Upper lobe of left lung (tissue), 6 donors: Measurements from ENCODE around the gene CIZ1. TPM values are rescaled to one million over a fixed set of nuclear protein-coding genes. Genes with fewer than 3 reads are reported as not detected.
A peak's percentile ranks its signal among the peaks of the same experiment; 100 is the strongest.
"Not testable (repeated sequence)": the region's sequence is repeated elsewhere in the genome, so short reads cannot be mapped to it uniquely, and the experiment has no call there.

Experiments used
- ATAC-seq, 2 donors: fragments of 200-7000 bp; cut with Tn5 transposase; one replicate each; pipeline ENCODE4 v1.9.1; 2022; ENCODE audit warnings: mild to moderate bottlenecking in 2 of 2, moderate library complexity in 2 of 2; ENCODE audit not compliant: low FRiP score in 2 of 2
- DNase-seq, 2 donors: peaks; one replicate each; pipeline ENCODE4 v3.0.0-alpha.2; 2019 to 2020
- H3K27ac ChIP-seq, 4 donors: fragments of 200-600 bp; sonication (generic); one replicate each; pipeline ENCODE4 v1.5.1; 2016 to 2019
- H3K27me3 ChIP-seq, 4 donors: fragments of 200-600 bp; sonication (generic); one replicate each; pipeline ENCODE4 v1.5.1; 2017 to 2019
- H3K36me3 ChIP-seq, 4 donors: fragments of 200-600 bp; sonication (generic); one replicate each; pipeline ENCODE4 v1.5.1; 2016 to 2019
- H3K4me1 ChIP-seq, 4 donors: fragments of 200-600 bp; sonication (generic); one replicate each; pipeline ENCODE4 v1.5.1; 2018 to 2019
- H3K4me3 ChIP-seq, 4 donors: fragments of 200-600 bp; sonication (generic); one replicate each; pipeline ENCODE4 v1.5.1; 2017 to 2019; ENCODE audit warnings: mild to moderate bottlenecking in 2 of 4, moderate library complexity in 1 of 4
- H3K9me3 ChIP-seq, 4 donors: fragments of 200-600 bp; sonication (generic); one replicate each; pipeline ENCODE4 v1.5.1; 2018 to 2019
- EP300 ChIP-seq, 4 donors: sonication (generic); formaldehyde crosslinking; IDR thresholded peaks; one replicate each; pipeline ENCODE4 v1.5.1; 2017; ENCODE audit warnings: antibody characterized with exemption in 4 of 4, control low read depth in 2 of 4
- POLR2A ChIP-seq, 4 donors: fragments of 450-650 bp; IDR thresholded peaks; one replicate each; pipeline ENCODE4 v1.5.1; 2016 to 2017; ENCODE audit warnings: antibody characterized with exemption in 4 of 4, mild to moderate bottlenecking in 2 of 4
- POLR2AphosphoS5 ChIP-seq, 2 donors: sonication (generic); formaldehyde crosslinking; IDR thresholded peaks; one replicate each; pipeline ENCODE4 v1.5.1; 2017; ENCODE audit warnings: antibody characterized with exemption in 2 of 2
- WGBS, 2 donors: methylation state at CpG; one replicate each; pipeline ENCODE4 v1.1.5; 2017 to 2018; 5-methylcytosine and 5-hydroxymethylcytosine counted together
- total RNA-seq, 6 donors: library from RNA; depleted of rRNA in 4 of 6; stranded (reverse); fragments of >200 nt in 4 of 6; gene quantifications; one replicate each; pipeline versions ENCODE4 v1.1.0 to v1.2.1, GENCODE V29; 2016 to 2021
- TF ChIP-seq, protein P1 (sequence below), 6 experiments: fragments of 450-650 bp in 4 of 6; fragments of 200-600 bp in 2 of 6; sonication (generic) in 2 of 6; IDR thresholded peaks; one replicate each; pipeline ENCODE4 v1.5.1; 2016 to 2019; ENCODE audit warnings: antibody characterized with exemption in 6 of 6
- donor health status: DM: no; HTN: no; CAD: no; lungs with moderate emphysema.
- donor health status: DM: no; HTN: yes; CAD: no; lungs with severe emphysema.

The CIZ1 gene
- total RNA-seq, 6 donors from 2014 or later: 53.4 to 136 (median 95.5) TPM

DNA sequence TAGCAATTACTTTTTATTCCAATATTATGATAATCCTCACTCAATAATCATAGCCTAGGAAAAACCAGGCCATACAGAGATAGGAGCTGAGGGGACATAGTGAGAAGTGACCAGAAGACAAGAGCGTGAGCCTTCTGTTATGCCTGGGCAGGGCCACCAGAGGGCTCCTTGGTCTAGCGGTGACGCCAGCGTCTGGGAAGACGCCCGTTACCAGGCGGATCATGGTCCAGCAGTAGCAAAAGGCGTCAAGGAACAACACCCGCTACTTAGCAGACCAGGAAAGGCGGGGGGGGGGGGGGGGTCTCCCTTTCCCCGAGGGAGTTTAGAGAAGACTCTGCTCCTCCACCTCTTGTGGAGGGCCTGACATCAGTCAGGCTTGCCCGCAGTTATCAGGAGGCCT lies 9.9 kb downstream of the CIZ1 start:
- peaks cover 29 to 85% (median 70%) of the 10 kb centered on the region in 4 donors for H3K36me3 ChIP-seq

DNA sequence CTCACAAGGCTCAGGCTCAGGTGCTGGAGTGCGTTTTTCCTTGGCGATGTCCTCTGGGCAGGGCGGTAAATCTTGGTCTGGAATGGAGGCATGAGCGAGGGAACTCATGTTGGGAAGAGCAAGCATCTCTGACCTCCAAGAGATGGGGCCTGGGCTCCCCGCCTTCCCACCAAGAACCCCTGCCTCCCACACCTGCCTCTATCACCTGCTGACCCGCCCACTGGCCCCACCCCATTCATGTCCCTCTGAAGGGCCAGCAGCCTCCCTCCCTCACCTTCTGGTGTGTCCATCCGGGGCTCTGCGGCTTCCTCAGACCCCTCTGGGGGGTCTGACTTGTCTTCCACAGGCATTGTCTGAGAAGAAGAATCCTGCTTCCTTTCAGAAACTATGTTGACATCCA lies 10.9 kb downstream of the CIZ1 start:
- H3K9me3 ChIP-seq: no peaks in the 10 kb centered on the region
- 93 to 96% methylated on average over 3 to 8 of the region's 8 CpGs for WGBS, 2 donors
- ATAC-seq: no peak
- H3K4me3 ChIP-seq: no peak overlapping the region
- no peaks in the 10 kb centered on the region for H3K27me3 ChIP-seq
- H3K4me1 ChIP-seq: no peaks in the 10 kb centered on the region
- TF ChIP-seq, protein P1, sequence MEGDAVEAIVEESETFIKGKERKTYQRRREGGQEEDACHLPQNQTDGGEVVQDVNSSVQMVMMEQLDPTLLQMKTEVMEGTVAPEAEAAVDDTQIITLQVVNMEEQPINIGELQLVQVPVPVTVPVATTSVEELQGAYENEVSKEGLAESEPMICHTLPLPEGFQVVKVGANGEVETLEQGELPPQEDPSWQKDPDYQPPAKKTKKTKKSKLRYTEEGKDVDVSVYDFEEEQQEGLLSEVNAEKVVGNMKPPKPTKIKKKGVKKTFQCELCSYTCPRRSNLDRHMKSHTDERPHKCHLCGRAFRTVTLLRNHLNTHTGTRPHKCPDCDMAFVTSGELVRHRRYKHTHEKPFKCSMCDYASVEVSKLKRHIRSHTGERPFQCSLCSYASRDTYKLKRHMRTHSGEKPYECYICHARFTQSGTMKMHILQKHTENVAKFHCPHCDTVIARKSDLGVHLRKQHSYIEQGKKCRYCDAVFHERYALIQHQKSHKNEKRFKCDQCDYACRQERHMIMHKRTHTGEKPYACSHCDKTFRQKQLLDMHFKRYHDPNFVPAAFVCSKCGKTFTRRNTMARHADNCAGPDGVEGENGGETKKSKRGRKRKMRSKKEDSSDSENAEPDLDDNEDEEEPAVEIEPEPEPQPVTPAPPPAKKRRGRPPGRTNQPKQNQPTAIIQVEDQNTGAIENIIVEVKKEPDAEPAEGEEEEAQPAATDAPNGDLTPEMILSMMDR (IDR thresholded peaks at IDR 0.05): no peak
- TF ChIP-seq POLR2A (IDR thresholded peaks at IDR 0.05) (no peak), EP300 (IDR thresholded peaks at IDR 0.05) (no peak), POLR2AphosphoS5 (IDR thresholded peaks at IDR 0.05) (no peak)
- peaks cover 28 to 85% (median 74%) of the 10 kb centered on the region in 4 donors for H3K36me3 ChIP-seq
- no peak overlapping the region for H3K27ac ChIP-seq
- no peak for DNase-seq

More for the DNA sequence above, 9.9 kb downstream of the CIZ1 start:
- not testable (repeated sequence) for H3K4me1 ChIP-seq, H3K27me3 ChIP-seq, H3K9me3 ChIP-seq, H3K4me3 ChIP-seq, H3K27ac ChIP-seq, DNase-seq, ATAC-seq
- TF ChIP-seq, protein P1 (IDR thresholded peaks at IDR 0.05): peak in 3 of 6 experiments; percentile 19 to 50 (median 43)
- WGBS, 2 donors: 49 to 89% methylated on average over 10 to 12 of the region's 12 CpGs

DNA sequence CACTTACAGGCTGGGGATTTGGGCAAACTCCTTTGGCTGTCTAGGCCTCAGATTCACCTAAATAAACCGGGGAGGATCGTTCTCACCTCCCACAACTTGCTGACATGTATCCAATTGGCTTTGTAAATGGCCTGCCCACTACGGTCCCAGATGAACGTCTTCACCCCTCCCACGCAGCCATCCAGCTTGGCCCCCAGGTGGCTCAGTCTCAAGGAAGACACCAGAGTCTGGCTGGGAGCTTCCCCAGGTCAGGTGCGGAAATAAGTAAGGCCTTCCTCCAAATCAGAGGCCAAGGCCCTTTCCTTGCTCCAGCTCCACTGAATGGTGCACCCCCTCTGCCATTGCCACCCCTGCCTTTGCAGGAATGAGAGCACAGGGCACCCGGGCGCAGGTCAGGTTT lies 11.4 kb downstream of the CIZ1 start:
- Histone ChIP-seq H3K27me3 (no peaks in the 10 kb centered on the region), H3K36me3 (peaks cover 27 to 85% (median 70%) of the 10 kb centered on the region in 4 donors), H3K9me3 (no peaks in the 10 kb centered on the region), H3K4me3 (no peak overlapping the region), H3K4me1 (no peaks in the 10 kb centered on the region), H3K27ac (no peak overlapping the region)
- no peak for DNase-seq
- no peak for ATAC-seq
- TF ChIP-seq POLR2AphosphoS5 (IDR thresholded peaks at IDR 0.05) (no peak), EP300 (IDR thresholded peaks at IDR 0.05) (no peak), POLR2A (IDR thresholded peaks at IDR 0.05) (no peak)
- TF ChIP-seq, protein P1 (IDR thresholded peaks at IDR 0.05): no peak
- 90 to 97% methylated on average over 4 to 8 of the region's 8 CpGs for WGBS, 2 donors

DNA sequence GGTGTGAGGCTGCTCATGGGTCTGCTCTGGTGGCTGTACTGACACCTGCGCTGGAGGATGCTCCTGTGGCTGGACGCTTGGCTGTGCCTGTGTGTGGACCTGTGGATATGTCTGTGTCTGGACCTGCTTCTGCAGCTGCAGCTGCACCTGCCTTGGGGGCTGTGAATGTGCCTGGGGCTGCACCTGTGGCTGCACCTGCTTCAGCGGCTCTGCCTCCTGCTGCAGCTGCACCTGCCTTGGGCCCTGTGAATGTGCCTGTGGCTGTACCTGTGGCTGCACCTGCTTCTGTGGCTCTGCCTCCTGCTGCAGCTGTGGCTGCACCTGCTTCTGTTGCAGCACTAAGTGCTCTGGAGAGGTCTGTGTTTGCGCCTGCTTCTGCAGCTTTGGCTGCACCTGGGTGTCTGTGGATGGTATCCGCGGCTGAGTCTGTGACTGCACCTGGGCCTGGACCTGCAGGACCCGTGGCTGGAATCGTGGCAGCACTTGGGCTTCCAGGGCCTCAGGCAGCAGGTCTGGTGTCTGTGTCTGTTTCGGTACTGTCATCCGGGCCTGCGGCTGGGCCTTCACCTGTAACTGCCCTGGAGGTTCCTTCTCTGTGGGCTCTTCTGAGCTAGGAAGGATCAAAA lies 12.5 kb downstream of the CIZ1 start:
- Histone ChIP-seq H3K27me3 (no peaks in the 10 kb centered on the region), H3K9me3 (no peaks in the 10 kb centered on the region), H3K36me3 (peaks cover 25 to 85% (median 72%) of the 10 kb centered on the region in 4 donors), H3K4me1 (no peaks in the 10 kb centered on the region), H3K27ac (no peak overlapping the region), H3K4me3 (no peak overlapping the region)
- ATAC-seq: no peak
- TF ChIP-seq, protein P1 (IDR thresholded peaks at IDR 0.05): no peak
- no peak for TF ChIP-seq POLR2AphosphoS5 (IDR thresholded peaks at IDR 0.05)
- TF ChIP-seq POLR2A (IDR thresholded peaks at IDR 0.05): no peak
- TF ChIP-seq EP300 (IDR thresholded peaks at IDR 0.05): no peak
- 98 to 100% methylated on average over 4 to 8 of the region's 11 CpGs for WGBS, 2 donors
- DNase-seq: no peak

DNA sequence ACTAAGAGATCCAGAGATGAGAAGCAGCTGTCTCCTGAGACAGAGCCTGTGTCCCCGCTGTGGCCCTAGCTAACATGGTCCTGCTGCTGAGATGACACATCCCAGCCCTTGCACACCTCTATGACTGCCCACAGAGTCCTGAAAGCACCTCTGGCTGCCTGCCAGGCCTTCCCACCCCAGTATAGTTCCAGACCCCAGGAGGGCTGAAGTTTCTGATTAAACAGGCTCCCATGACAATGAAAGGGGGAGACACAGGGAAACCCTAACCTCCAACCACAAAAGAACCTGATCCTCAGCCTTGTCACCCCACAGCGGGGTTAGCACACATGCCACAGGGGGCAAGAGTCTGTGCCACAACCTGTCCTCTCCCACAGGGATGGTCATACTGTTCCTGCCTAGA lies 15.6 kb downstream of the CIZ1 start:
- no peak overlapping the region for H3K27ac ChIP-seq
- H3K36me3 ChIP-seq: peaks cover 24 to 80% (median 62%) of the 10 kb centered on the region in 4 donors
- 97 to 100% methylated on average over 2 of the region's 2 CpGs for WGBS, 2 donors
- TF ChIP-seq, protein P1 (IDR thresholded peaks at IDR 0.05): no peak
- TF ChIP-seq EP300 (IDR thresholded peaks at IDR 0.05) (no peak), POLR2AphosphoS5 (IDR thresholded peaks at IDR 0.05) (no peak), POLR2A (IDR thresholded peaks at IDR 0.05) (no peak)
- no peaks in the 10 kb centered on the region for H3K4me1 ChIP-seq
- H3K9me3 ChIP-seq: no peaks in the 10 kb centered on the region
- no peak for DNase-seq
- no peaks in the 10 kb centered on the region for H3K27me3 ChIP-seq
- H3K4me3 ChIP-seq: no peak overlapping the region
- ATAC-seq: no peak
